Immature natural killer cell (primary cell): ENCODE data around the gene SLIT3. TPM values are rescaled to one million over a fixed set of nuclear protein-coding genes. Genes with fewer than 3 reads are reported as not detected.

Experiments
- DNase-seq, 3 donors: peaks; one replicate each; pipeline ENCODE4 v3.0.0; 2022; ENCODE audit warnings: mixed read lengths in 1 of 3
- H3K27ac Mint-ChIP-seq, 6 donors: one replicate each; pipeline ENCODE4 v1.8.0; 2020; ENCODE audit warnings: mixed read lengths in 6 of 6, mild to moderate bottlenecking in 5 of 6, inconsistent platforms in 4 of 6, moderate library complexity in 3 of 6
- H3K27me3 Mint-ChIP-seq, 3 donors: one replicate each; pipeline ENCODE4 v1.8.0; 2020 to 2021; ENCODE audit warnings: low read depth in 3 of 3, mild to moderate bottlenecking in 3 of 3, mixed read lengths in 3 of 3, moderate library complexity in 3 of 3, inconsistent platforms in 1 of 3
- H3K36me3 Mint-ChIP-seq, 3 donors: one replicate each; pipeline ENCODE4 v1.8.0; 2020; ENCODE audit warnings: mixed read lengths in 3 of 3, inconsistent platforms in 2 of 3, mild to moderate bottlenecking in 2 of 3
- H3K4me1 Mint-ChIP-seq, 2 donors: one replicate each; pipeline ENCODE4 v1.8.0; 2020; ENCODE audit warnings: inconsistent platforms in 2 of 2, mild to moderate bottlenecking in 2 of 2, mixed read lengths in 2 of 2, moderate library complexity in 1 of 2
- H3K4me3 Mint-ChIP-seq, 5 donors: one replicate each; pipeline ENCODE4 v1.8.0; 2020; ENCODE audit warnings: mild to moderate bottlenecking in 5 of 5, mixed read lengths in 5 of 5, inconsistent platforms in 3 of 5, moderate library complexity in 3 of 5
- H3K9me3 Mint-ChIP-seq, 6 donors: one replicate each; pipeline ENCODE4 v1.8.0; 2020; ENCODE audit warnings: mild to moderate bottlenecking in 6 of 6, mixed read lengths in 6 of 6, inconsistent platforms in 4 of 6, moderate library complexity in 3 of 6
- polyA plus RNA-seq, 3 donors: library from polyadenylated mRNA; unstranded; fragments of 300-500 nt; fragmentation: Illumina TruSeq; gene quantifications; one replicate each; pipeline ENCODE4 v1.2.3, GENCODE V29; 2021

Gene SLIT3
- polyA plus RNA-seq, 3 donors from 2014 or later: 0.47 to 0.90 TPM; not detected in 1

DNA sequence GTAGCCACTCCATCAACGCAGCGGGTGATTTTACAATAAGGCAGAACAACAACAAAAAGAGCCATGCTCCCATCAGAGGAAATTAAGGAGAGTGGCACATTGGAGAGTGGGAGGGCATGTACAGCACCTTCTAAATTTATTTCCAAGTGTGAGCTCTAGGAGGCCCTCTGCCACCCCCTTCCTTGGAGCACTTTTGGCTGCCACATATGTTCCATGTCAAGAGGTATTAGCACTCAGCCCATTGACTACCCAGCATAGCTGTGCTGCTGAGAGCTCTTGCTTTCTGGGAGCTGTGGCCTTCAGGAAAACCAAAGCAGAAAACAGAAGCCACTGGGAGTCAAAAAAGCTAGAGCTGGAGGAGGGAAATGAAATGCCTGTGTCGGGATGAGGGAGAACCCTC is 521.6 kb downstream of the SLIT3 start:
- Mint-ChIP-seq H3K27ac (no peak overlapping the region), H3K36me3 (no peaks in the 10 kb centered on the region), H3K4me3 (no peak overlapping the region), H3K9me3 (no peaks in the 10 kb centered on the region), H3K27me3 (peaks cover 0 to 3% (median 3%) of the 10 kb centered on the region in 3 donors), H3K4me1 (no peaks in the 10 kb centered on the region)
- no peak for DNase-seq

DNA sequence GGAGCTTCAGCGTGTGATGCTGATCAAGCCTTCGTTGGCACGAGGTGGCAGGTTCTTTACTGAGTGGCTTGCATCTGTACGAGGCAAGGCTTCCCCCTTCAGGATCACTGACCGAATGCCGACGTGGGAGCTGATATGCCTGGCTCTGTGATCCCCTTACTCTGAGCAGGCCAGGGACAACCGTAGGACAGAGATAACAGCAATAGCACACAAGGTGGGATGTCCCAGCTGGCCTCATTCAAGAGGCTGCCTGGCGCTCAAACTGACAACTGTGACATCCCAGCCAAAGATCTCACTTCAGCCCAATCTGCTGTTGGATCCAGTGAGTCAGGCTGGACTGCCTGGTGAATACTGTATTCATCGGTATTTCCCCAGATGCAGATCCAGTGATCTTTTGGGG is 522.4 kb downstream of the SLIT3 start:
- H3K27ac Mint-ChIP-seq: no peak overlapping the region
- no peaks in the 10 kb centered on the region for H3K9me3 Mint-ChIP-seq
- H3K27me3 Mint-ChIP-seq: peaks cover 0 to 7% (median 3%) of the 10 kb centered on the region in 3 donors
- no peaks in the 10 kb centered on the region for H3K4me1 Mint-ChIP-seq
- no peak for DNase-seq
- no peaks in the 10 kb centered on the region for H3K36me3 Mint-ChIP-seq
- H3K4me3 Mint-ChIP-seq: no peak overlapping the region

DNA sequence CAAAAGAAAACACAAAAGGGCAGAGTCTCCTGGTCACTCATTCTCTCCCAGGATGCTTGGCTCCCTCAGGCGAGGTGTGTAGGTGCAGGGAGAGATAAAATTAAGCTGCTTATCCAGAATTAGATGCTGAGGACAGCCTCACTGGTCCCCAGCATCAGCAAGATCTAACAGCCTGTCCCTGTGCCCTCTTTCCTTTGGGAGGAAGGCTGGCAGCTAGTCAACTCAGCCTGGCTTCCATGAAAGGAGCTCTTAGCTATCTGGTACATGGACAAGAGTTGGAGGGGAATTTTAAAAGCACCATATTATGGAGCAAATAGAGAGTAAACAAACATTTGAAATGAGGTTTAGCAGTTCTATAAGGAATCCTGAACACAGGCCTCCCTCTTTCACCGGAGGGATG is 523.3 kb downstream of the SLIT3 start:
- Mint-ChIP-seq H3K27ac (no peak overlapping the region), H3K27me3 (peaks cover 0 to 7% (median 3%) of the 10 kb centered on the region in 3 donors), H3K4me3 (no peak overlapping the region), H3K9me3 (no peaks in the 10 kb centered on the region), H3K4me1 (no peaks in the 10 kb centered on the region), H3K36me3 (no peaks in the 10 kb centered on the region)
- DNase-seq: no peak

DNA sequence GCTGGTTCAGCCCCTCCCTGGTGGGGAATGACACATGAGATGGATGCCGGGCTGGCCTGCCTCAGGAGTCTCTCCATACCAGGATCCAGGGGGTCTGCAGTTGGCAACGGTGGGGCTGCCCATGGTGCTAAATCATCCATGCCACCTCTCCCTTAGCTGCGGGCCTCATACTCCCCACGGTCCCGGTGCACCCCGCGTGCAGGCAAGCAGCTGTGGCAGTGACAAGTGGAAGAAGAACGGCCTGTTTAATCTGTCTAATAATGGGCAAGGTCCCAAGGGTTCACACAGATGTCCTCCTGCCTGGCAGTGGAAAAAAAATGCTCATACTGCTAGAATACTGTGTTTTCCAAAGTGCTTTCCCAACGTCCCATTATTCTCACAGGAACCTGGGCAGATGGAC is 524.9 kb downstream of the SLIT3 start:
- Mint-ChIP-seq H3K4me3 (no peak overlapping the region), H3K4me1 (no peaks in the 10 kb centered on the region), H3K27ac (no peak overlapping the region), H3K36me3 (no peaks in the 10 kb centered on the region), H3K9me3 (no peaks in the 10 kb centered on the region), H3K27me3 (peaks cover 0 to 10% (median 3%) of the 10 kb centered on the region in 3 donors)
- DNase-seq: no peak

DNA sequence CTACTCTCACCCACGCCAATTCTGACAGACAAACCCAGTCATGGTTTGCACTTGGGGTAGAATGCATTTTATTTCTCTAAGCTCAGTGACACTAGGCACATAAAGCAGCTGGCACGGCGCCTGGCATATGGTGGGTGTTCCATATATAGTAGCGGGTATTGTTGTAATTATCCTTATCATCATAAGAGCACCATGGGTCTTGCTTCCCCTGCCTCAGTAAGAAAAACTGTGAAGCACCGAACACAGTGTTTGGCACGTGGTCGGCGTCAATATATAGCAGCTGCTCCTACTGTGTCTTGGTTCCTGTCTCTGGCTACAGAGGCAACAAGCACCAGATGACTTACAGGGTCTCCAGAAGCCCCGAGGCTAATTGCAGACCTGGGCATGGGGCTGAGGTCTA is 527.7 kb downstream of the SLIT3 start:
- no peaks in the 10 kb centered on the region for H3K9me3 Mint-ChIP-seq
- no peak overlapping the region for H3K4me3 Mint-ChIP-seq
- H3K36me3 Mint-ChIP-seq: no peaks in the 10 kb centered on the region
- H3K27ac Mint-ChIP-seq: no peak overlapping the region
- no peaks in the 10 kb centered on the region for H3K4me1 Mint-ChIP-seq
- DNase-seq: no peak
- peaks cover under 1 to 10% (median 3%) of the 10 kb centered on the region in 3 donors for H3K27me3 Mint-ChIP-seq

DNA sequence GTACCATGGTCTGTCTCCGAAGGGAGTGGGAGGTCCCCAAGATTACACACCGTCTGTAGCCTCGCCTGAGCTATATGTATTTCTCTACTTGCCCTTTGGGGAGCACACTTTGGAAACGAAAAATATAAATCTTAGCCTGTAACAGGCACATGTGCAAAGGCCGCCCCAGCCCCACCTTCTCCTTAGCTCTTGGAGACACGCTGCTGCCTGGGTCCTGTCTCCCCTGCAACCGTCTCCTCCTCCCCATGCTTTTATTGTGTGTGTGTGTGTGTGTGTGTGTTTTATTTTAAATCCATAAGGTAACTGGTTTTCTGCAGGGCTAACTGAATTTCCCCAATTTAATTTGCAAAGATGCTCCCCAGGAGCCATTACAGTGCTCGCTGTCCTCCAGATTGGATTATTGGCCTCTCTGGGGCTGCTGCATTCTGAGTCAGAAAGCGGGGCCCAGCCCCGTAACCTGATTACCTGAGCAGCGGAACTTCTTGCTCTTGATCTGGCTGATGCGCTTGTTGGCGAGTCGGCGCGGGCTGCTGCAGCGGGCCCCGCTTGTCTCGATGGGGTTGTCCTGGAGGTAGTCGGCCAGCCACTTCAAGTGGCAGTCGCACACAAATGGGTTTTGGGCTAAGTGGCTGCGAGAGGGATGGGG is 528.5 kb downstream of the SLIT3 start:
- no peak overlapping the region for H3K4me3 Mint-ChIP-seq
- H3K9me3 Mint-ChIP-seq: no peaks in the 10 kb centered on the region
- DNase-seq: no peak
- no peak overlapping the region for H3K27ac Mint-ChIP-seq
- H3K4me1 Mint-ChIP-seq: no peaks in the 10 kb centered on the region
- no peaks in the 10 kb centered on the region for H3K36me3 Mint-ChIP-seq
- H3K27me3 Mint-ChIP-seq: peaks cover 2 to 10% (median 3%) of the 10 kb centered on the region in 3 donors

DNA sequence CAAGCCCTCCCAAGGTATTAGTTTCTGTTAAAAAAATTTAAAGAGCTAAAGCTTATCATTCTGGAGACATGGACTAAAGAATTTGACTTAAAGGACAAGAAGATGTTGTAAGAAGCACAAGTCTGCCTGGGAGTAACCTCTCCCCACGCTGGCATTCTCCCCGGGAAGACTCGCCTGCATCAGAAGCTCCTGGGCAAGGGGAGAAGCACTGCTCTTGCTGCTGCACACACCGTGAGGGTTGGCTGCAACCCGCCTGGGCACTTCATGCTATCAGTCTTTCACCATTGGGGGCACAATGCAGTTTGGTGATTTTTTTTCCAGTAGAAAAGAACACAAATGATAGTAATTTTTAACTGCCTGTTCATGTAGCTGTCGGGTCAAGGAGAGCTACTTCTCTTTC is 529.3 kb downstream of the SLIT3 start:
- no peaks in the 10 kb centered on the region for H3K4me1 Mint-ChIP-seq
- DNase-seq: no peak
- H3K9me3 Mint-ChIP-seq: no peaks in the 10 kb centered on the region
- no peak overlapping the region for H3K27ac Mint-ChIP-seq
- H3K4me3 Mint-ChIP-seq: no peak overlapping the region
- H3K36me3 Mint-ChIP-seq: no peaks in the 10 kb centered on the region
- H3K27me3 Mint-ChIP-seq: peaks cover 3 to 10% (median 3%) of the 10 kb centered on the region in 3 donors

DNA sequence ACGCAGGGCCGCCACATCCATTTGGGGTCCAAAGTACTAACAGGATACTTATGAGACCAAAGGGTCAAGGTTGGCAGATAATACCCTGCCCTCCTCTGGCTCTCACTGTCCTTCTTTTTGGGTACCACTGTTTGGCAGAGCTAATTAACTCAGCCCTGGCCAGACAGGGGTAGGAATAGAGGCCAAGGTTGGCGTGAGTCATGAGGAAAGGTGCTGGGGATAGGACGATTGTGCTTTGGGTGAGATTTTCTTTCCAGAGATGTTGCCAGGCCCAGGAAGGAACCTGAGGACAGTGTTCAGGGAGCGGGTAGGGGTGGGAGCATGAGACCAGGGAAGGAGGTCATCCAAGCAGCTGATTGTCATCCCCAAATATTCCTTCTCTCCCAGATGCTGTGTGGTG is 529.9 kb downstream of the SLIT3 start:
- DNase-seq: no peak
- no peak overlapping the region for H3K27ac Mint-ChIP-seq

DNA sequence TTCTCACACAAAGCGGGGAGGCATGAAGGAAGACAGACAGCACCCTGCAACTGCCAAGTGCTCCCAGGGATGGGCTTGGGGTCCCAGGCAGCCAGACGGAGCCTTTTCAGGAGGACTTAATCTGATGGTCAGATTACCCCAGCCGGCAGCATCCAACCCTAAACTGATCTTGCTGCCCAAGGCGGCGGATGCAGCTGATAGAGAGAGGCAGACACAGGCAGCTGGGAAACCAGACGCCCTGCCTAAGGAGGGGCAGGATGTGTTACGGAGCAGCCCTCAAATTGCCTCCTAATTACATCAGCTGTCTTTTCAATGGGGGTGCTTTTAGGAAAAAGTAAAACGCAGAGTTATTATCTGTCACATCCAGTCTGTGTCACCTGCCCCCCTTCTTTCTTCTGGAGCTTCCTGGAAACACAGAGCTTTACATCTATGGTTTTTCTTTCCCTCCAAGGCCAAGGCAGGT is 530.9 kb downstream of the SLIT3 start:
- Mint-ChIP-seq H3K27ac (no peak overlapping the region), H3K36me3 (no peaks in the 10 kb centered on the region), H3K4me3 (no peak overlapping the region), H3K9me3 (no peaks in the 10 kb centered on the region), H3K27me3 (peaks cover 0 to 10% (median 3%) of the 10 kb centered on the region in 3 donors), H3K4me1 (no peaks in the 10 kb centered on the region)
- DNase-seq: no peak

More for the DNA sequence above, 529.9 kb downstream of the SLIT3 start:
- Mint-ChIP-seq H3K36me3 (no peaks in the 10 kb centered on the region), H3K27me3 (peaks cover 3 to 10% (median 3%) of the 10 kb centered on the region in 3 donors), H3K9me3 (no peaks in the 10 kb centered on the region), H3K4me1 (no peaks in the 10 kb centered on the region), H3K4me3 (no peak overlapping the region)

DNA sequence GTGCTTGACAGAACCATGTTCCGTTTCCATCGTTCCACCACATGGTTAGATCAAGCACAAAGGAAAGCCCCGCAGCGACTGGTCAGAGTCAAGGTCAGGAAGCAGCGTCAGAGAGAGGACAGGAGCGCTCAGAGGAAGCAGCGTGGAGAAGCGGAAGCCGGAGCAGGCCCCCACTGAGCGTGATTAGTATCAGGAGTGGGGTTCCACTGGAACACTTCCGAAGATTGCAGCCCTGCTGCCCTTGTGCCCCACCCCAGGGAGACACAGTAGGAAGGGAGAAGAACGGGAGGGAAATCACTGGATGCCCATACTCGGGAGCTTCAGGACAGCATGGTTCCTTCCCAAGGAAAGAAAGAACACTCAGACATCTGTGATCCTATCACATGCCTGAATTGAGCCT is 532.8 kb downstream of the SLIT3 start:
- DNase-seq: no peak
- Mint-ChIP-seq H3K4me3 (no peak overlapping the region), H3K4me1 (no peaks in the 10 kb centered on the region), H3K27ac (no peak overlapping the region), H3K27me3 (peaks cover 0 to 5% (median 3%) of the 10 kb centered on the region in 3 donors), H3K9me3 (no peaks in the 10 kb centered on the region), H3K36me3 (no peaks in the 10 kb centered on the region)

DNA sequence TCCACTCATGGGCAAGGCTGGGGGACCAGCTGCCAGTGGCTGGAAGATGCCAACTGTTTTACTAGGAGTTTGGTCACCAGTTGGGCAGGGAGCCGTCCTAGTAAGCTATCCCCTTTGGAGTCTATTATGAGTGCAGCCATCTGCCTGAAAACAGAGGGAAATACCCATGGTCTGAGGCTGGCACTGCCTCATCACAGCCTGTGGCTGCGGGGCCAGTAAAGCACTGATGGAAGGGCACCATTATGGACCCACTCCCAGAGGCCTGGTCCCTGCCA is 534.6 kb downstream of the SLIT3 start:
- Mint-ChIP-seq H3K27ac (no peak overlapping the region), H3K9me3 (no peaks in the 10 kb centered on the region), H3K27me3 (peaks cover 0 to 3% (median 2%) of the 10 kb centered on the region in 3 donors), H3K36me3 (no peaks in the 10 kb centered on the region), H3K4me3 (no peak overlapping the region), H3K4me1 (no peaks in the 10 kb centered on the region)
- DNase-seq: no peak

DNA sequence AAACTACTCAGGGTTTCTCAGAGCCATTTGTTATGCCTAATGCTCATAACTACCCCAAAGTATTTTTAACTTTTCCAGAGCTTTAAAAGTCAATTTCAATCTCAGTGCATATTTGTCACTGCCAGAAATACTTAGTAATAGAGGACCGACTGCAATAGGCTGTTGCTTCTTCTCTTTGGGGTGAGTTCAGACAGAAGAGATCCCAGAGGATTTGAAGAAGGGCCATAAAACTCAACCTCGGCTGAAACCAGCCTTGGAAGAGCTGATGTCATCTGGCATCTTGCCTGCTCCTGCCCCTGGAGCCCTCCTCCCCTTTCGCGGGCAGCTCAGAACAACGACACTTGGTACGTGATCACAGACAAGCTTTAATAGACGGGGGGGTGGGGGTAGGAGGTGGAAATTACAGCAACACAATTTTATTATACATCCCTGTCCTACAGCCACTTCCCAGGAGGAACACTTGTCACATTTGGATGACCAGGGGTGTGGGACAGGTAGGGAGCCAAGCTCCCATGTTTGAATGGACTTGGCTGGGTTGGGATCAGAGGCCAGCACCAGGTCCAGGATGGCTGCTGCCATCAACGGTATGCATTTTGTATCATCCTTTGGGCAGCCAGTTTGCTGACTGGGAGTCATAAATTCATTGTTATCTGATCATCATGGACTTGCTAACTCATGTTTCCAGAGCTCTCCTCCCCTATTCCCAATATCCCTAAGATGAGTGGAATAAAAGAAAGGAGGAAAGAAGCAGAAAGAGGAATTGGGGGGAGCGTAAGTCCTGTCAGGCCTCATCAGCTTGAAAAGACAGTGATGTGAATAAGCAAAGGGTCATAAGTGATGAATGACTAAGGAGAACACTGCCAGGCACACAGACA is 535.2 kb downstream of the SLIT3 start:
- no peak overlapping the region for H3K27ac Mint-ChIP-seq
- no peak overlapping the region for H3K4me3 Mint-ChIP-seq
- H3K4me1 Mint-ChIP-seq: no peaks in the 10 kb centered on the region
- DNase-seq: no peak
- no peaks in the 10 kb centered on the region for H3K36me3 Mint-ChIP-seq
- peaks cover 0 to 3% (median 2%) of the 10 kb centered on the region in 3 donors for H3K27me3 Mint-ChIP-seq
- H3K9me3 Mint-ChIP-seq: no peaks in the 10 kb centered on the region

DNA sequence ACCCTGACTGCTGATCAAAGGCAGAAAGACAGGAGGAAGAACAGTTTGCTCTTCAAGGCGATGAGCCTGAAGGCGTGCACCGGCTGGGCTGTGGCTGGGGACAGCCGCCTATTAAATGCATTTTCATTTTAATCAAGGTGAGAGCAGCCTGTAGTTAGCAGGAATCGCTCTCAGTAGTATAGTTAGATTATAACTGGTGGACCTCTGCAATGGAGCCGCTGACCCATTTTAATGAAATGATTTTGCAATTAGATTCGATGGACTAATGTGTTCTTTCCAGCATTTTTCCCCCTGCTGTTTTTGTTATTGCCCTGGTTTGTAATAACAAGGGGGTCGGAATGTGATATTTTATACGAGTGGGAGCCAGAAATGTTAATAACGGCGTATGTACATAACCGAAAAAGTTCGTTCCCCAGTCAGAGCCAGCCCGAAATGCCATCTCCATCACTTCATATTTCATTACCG is 535.8 kb downstream of the SLIT3 start:
- Mint-ChIP-seq H3K27me3 (peaks cover 0 to 3% (median 2%) of the 10 kb centered on the region in 3 donors), H3K9me3 (no peaks in the 10 kb centered on the region), H3K4me1 (no peaks in the 10 kb centered on the region), H3K27ac (no peak overlapping the region), H3K36me3 (no peaks in the 10 kb centered on the region), H3K4me3 (no peak overlapping the region)
- no peak for DNase-seq
